Progenitor cell of endocrine pancreas (in vitro differentiated cells): ENCODE measurements around the gene ARID1B. TPM values are rescaled to one million over a fixed set of nuclear protein-coding genes. Genes with fewer than 3 reads are reported as not detected.

ENCODE experiments used
- DNase-seq: peaks from one replicate; pipeline ENCODE4 v3.0.0; 2021; ENCODE audit warnings: low spot score; ENCODE audit not compliant: unreplicated experiment
- H3K27ac Mint-ChIP-seq: 2 replicates; pipeline ENCODE4 v1.8.0; 2021; ENCODE audit warnings: mild to moderate bottlenecking, moderate library complexity, mixed read lengths
- H3K27me3 Mint-ChIP-seq: 2 replicates; pipeline ENCODE4 v1.8.0; 2021; ENCODE audit warnings: mixed read lengths
- H3K36me3 Mint-ChIP-seq: 2 replicates; pipeline ENCODE4 v1.8.0; 2022; ENCODE audit warnings: mixed read lengths; ENCODE audit not compliant: insufficient read depth
- H3K4me1 Mint-ChIP-seq: 2 replicates; pipeline ENCODE4 v1.8.0; 2021; ENCODE audit warnings: low read depth, mixed read lengths
- H3K4me3 Mint-ChIP-seq: 2 replicates; pipeline ENCODE4 v1.8.0; 2021; ENCODE audit warnings: low read depth, mild to moderate bottlenecking, moderate library complexity, mixed read lengths
- H3K9me3 Mint-ChIP-seq: 2 replicates; pipeline ENCODE4 v1.8.0; 2021; ENCODE audit warnings: low read depth, mixed read lengths
- total RNA-seq: library from RNA; stranded (reverse); gene quantifications from 2 replicates; pipeline ENCODE4 v1.2.1, GENCODE V29; 2021
- TF ChIP-seq, protein P1 (sequence below): fragments of 200-600 bp; sonication (generic); IDR thresholded peaks from one replicate; pipeline ENCODE4 v1.5.0; 2021; ENCODE audit warnings: antibody characterized with exemption, mild to moderate bottlenecking; ENCODE audit not compliant: unreplicated experiment

ARID1B gene
- total RNA-seq, 1 donor from 2014 or later, result 152 TPM

DNA sequence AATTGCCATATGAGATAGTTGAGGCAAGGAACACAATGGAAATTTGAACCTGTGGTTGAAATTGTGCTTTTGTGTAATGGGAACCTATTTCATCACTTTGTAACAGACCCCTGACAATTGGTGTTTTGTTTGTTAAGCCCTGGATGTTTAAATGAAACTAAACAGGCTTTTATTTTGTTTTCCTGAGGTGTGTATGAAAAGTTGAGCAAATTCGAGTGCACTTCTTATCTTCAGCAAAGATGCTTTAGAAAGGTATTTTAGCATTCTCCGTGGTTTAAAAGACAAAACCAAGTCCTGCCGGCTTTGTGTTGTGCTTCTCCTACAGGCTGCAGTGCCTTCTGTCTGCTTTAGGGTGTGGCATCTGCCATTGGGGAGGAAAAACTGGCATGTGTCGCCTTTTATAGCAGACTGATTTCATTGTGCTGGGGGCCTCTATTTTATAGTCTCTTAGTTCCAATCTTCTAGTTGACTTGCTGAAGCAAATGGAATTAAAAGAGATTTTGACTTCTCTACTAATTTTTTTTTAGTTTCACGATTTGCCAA lies 2.2 kb upstream of the ARID1B start:
- peaks cover 38% of the 10 kb centered on the region for H3K4me1 Mint-ChIP-seq
- no peaks in the 10 kb centered on the region for H3K9me3 Mint-ChIP-seq
- TF ChIP-seq, protein P1, sequence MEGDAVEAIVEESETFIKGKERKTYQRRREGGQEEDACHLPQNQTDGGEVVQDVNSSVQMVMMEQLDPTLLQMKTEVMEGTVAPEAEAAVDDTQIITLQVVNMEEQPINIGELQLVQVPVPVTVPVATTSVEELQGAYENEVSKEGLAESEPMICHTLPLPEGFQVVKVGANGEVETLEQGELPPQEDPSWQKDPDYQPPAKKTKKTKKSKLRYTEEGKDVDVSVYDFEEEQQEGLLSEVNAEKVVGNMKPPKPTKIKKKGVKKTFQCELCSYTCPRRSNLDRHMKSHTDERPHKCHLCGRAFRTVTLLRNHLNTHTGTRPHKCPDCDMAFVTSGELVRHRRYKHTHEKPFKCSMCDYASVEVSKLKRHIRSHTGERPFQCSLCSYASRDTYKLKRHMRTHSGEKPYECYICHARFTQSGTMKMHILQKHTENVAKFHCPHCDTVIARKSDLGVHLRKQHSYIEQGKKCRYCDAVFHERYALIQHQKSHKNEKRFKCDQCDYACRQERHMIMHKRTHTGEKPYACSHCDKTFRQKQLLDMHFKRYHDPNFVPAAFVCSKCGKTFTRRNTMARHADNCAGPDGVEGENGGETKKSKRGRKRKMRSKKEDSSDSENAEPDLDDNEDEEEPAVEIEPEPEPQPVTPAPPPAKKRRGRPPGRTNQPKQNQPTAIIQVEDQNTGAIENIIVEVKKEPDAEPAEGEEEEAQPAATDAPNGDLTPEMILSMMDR, result no peak
- peak overlapping the region; percentile 89 for H3K27ac Mint-ChIP-seq
- no peak for DNase-seq
- peak overlapping the region; percentile 50 for H3K4me3 Mint-ChIP-seq
- no peaks in the 10 kb centered on the region for H3K36me3 Mint-ChIP-seq
- H3K27me3 Mint-ChIP-seq, result no peaks in the 10 kb centered on the region

DNA sequence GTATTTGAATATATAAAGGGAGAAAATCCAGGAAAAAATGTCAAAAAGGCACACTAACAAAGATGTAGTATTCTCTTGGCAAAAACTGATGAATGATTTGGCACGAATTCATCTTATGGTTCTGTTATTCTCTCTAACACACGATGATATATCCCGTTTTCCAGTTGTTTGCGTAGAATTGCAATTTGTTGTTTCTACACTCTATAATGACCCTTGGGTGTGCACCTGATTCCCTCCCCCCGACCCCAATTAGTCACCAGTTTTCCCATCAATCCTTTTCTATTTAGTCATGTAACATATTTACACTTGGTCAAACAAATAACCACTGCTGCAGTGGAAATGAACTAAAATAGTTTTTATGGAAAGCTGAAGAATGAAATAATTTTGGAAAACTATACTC lies 1.5 kb upstream of the ARID1B start:
- Mint-ChIP-seq H3K9me3 (no peaks in the 10 kb centered on the region), H3K4me1 (peaks cover 43% of the 10 kb centered on the region), H3K27ac (no peak overlapping the region), H3K36me3 (no peaks in the 10 kb centered on the region), H3K4me3 (peak overlapping the region; percentile 58), H3K27me3 (no peaks in the 10 kb centered on the region)
- DNase-seq, result no peak
- TF ChIP-seq, protein P1, result no peak

DNA sequence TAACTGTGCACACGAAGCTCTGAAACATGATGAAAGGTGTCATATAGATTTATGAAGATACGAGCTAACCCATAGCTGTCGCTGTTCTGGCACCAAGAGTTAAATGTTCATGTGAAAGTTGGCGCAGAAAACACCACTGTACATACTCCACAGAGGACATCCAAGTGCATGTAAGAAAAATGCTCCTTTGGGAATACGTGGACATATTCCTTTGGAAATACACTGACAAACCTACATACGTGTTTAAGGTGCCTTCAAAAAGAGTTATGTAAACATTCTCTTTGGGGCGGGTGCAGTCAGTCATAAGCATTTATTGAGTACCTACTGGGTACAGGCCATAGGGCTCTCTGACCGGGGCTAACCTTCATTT lies 723 bp upstream of the ARID1B start:
- Mint-ChIP-seq H3K27me3 (no peaks in the 10 kb centered on the region), H3K9me3 (no peaks in the 10 kb centered on the region), H3K36me3 (no peaks in the 10 kb centered on the region), H3K4me1 (peaks cover 47% of the 10 kb centered on the region), H3K27ac (peak overlapping the region; percentile 99), H3K4me3 (peak overlapping the region; percentile 84)
- DNase-seq, result no peak
- TF ChIP-seq, protein P1, result no peak

DNA sequence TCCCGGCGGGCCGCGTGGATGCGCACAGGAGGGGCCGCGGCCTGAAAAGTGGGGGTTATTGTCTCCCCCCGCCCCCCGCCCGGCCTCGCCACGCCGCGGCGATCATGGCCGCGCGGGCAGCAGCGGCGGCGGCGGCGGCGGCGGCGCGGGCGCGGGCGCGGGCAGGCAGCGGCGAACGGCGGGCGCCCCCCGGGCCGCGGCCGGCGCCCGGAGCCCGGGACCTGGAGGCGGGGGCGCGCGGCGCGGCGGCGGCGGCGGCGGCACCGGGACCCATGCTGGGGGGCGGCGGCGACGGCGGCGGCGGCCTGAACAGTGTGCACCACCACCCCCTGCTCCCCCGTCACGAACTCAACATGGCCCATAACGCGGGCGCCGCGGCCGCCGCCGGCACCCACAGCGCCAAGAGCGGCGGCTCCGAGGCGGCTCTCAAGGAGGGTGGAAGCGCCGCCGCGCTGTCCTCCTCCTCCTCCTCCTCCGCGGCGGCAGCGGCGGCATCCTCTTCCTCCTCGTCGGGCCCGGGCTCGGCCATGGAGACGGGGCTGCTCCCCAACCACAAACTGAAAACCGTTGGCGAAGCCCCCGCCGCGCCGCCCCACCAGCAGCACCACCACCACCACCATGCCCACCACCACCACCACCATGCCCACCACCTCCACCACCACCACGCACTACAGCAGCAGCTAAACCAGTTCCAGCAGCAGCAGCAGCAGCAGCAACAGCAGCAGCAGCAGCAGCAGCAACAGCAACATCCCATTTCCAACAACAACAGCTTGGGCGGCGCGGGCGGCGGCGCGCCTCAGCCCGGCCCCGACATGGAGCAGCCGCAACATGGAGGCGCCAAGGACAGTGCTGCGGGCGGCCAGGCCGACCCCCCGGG lies 637 bp downstream of the ARID1B start:
- Mint-ChIP-seq H3K4me1 (peaks cover 59% of the 10 kb centered on the region), H3K27me3 (no peaks in the 10 kb centered on the region), H3K4me3 (peak overlapping the region; percentile 92), H3K9me3 (no peaks in the 10 kb centered on the region), H3K27ac (peak overlapping the region; percentile 98), H3K36me3 (no peaks in the 10 kb centered on the region)
- peak; percentile 33 for DNase-seq
- TF ChIP-seq, protein P1, result no peak

DNA sequence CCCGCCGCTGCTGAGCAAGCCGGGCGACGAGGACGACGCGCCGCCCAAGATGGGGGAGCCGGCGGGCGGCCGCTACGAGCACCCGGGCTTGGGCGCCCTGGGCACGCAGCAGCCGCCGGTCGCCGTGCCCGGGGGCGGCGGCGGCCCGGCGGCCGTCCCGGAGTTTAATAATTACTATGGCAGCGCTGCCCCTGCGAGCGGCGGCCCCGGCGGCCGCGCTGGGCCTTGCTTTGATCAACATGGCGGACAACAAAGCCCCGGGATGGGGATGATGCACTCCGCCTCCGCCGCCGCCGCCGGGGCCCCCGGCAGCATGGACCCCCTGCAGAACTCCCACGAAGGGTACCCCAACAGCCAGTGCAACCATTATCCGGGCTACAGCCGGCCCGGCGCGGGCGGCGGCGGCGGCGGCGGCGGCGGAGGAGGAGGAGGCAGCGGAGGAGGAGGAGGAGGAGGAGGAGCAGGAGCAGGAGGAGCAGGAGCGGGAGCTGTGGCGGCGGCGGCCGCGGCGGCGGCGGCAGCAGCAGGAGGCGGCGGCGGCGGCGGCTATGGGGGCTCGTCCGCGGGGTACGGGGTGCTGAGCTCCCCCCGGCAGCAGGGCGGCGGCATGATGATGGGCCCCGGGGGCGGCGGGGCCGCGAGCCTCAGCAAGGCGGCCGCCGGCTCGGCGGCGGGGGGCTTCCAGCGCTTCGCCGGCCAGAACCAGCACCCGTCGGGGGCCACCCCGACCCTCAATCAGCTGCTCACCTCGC lies 1.5 kb downstream of the ARID1B start:
- no peaks in the 10 kb centered on the region for H3K9me3 Mint-ChIP-seq
- H3K27me3 Mint-ChIP-seq, result no peaks in the 10 kb centered on the region
- H3K36me3 Mint-ChIP-seq, result peaks cover under 1% of the 10 kb centered on the region
- peak overlapping the region; percentile 49 for H3K27ac Mint-ChIP-seq
- DNase-seq, result peak; percentile 37
- H3K4me1 Mint-ChIP-seq, result peaks cover 56% of the 10 kb centered on the region
- TF ChIP-seq, protein P1, result no peak
- peak overlapping the region; percentile 87 for H3K4me3 Mint-ChIP-seq
